ENCODE measurements around the gene TAPBP. TPM values are rescaled to one million over a fixed set of nuclear protein-coding genes. Genes with fewer than 3 reads are reported as not detected.
"Not testable (repeated sequence)": the region's sequence is repeated elsewhere in the genome, so short reads cannot be mapped to it uniquely, and the experiment has no call there.

Gene TAPBP
- total RNA-seq, 1 donor from 2014 or later, result 69.2 TPM

DNA sequence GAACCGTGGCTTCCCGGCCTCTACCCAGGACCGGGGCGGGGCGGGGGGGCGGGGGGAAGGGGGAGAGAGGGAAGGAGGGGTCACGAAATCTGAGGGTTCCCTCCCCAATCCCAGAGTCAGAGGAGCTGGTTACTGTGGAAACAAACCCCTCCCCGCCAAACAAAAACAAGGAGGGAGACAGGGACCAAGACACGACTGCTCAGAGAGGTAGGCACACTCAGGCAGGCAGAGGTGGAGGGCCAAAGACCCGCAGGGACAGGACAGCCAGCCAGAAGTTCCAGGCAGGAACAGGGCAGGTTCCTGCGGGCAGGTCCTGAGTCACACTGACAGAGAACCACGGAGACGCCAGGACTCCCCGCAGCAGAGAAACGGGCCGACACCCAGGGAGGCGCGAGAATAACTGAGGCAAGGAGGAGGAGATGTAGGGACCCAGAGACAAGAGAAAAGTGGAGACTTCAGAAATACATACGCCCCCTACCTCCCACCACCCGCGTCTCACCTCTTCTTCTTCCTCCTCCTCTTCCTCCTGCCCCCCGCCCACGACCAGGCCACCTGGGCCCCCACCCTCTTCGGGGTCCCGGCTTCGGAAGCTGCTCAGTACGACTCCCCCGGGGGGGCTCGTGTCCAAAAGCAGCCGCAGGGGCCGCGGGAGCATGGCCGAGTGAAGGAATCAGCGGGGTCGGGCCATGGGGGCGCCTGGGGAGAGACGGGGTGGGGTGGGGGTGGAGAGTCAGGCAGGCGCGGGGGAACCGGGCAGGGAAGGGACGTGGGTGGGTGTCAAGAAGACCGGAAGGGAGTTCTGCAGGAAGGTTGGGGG, 15.7 kb downstream of the TAPBP start:
- DNase-seq (ENCODE audit: low read depth), result peak; percentile 82

GRCh38 chr6:33297406-33297955, 16.4 kb downstream of the TAPBP start:
- no peak for DNase-seq (ENCODE audit: low read depth)

DNA sequence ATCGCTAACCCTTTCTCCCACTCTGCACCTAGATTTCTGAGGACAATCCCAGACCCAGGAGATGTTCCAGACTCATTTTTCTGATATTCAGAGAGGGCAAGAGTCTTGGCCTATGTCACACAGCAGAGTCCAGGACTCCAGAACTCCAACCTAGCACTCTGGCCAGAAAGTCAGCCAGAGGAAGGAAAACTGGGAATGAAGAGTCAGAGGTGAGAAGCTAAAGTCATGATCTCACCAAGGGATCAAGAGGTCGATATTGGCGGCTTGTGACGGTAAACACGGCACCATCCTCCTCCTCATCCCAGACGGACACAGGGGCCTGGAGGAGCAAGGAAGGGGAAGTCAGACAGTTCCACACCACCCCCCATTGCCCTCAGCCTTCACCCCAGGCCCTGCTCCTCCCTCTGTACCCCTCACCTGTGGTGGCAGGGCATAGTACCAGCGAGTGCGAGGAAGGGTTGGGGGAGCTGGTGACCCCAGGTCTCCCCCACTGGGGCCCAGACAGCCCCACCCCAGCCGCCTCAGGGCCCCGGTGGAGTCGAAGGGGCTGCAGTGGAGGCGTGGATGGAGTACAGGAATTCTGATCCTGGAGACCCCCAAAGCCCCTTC, 17.0 kb downstream of the TAPBP start:
- no peak for DNase-seq (ENCODE audit: low read depth)

- no peak for DNase-seq (ENCODE audit: low read depth)
Observed at GRCh38 chr6:33295621-33296369, 18.1 kb downstream of the TAPBP start.

DNA sequence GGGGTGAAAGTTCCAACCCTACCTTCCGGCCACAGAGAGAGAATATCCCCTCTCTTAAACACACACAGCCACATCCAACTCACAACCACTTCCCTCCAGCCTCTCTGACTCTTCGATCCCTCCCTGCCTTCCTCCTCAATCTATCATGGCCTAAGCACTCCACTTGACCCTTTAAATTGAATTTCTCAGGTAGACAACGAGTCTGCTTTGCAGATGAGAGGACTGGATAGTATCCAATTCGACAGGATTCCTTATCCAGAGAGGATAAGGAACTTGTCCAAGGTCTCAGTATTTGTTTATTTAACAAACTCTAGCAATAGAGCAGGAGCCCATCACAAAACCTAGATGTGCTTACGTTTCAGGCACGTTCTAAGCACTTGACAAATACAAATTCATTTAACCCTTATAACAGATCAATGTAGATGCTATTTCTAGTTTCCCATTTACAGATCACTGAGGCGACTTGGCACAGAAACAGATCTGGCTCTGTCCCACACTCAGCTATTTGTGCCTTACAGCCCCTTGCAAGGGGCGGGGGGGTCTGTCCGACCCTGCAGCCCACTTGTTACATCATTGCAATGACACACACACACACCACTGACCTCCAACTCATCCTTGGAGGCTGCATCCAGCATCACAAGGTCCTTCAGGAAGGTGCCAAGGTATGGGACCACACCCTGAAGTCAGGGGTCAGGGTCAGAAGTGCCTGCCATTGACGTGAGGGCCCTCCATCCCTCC, 19.6 kb downstream of the TAPBP start:
- DNase-seq (ENCODE audit: low read depth), result no peak

DNA sequence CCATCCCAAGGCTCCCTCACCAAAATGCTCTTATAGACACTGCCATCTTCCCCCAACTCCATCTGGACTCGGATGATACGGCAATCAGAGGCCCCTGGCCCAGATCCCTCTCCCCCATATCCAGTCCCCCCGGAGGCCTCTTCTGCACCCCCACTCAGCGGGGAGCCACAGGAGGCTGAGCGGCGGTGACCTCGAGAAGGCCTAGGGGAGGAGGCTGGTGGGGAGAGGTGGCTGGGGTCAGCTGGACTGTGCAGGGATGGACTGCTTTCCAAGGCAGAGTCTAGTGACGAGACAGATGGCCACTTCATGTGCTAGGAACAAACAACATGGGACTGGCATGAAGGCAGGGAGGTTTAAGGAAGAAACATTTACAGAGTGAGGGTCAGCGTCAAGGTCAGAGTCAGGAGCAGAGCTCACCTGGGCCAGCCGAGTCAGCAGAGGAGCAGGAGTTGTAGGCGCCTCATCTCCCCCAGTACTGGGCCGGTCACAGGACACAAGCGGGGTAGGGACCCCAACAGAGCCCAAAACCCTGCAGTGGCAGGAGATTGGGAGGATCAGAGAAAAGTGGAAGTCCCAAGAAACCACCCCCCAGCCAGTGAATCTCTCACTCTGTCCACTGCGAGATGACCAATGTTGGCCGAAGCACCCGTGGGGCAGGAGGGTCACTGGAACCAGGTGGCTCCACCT, 20.7 kb downstream of the TAPBP start:
- DNase-seq (ENCODE audit: low read depth), result no peak

DNA sequence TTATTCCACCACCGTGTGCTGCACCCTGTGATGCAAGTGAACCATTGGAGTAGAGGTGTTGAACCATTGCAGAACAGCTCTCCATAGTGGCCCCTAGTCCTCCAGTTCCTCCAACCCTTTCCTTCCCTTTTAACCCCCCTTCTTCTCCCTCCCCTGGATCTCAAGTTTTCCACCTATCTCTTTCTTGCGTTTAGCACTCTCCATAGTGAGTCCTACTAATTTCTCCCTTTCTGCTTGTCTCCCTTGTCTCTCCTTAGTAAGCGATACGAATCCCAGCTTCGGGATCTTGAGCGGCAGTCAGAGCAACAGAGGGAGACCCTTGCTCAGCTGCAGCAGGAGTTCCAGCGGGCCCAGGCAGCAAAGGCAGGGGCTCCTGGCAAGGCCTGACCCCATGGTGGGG, 23.4 kb downstream of the TAPBP start:
- no peak for DNase-seq (ENCODE audit: low read depth)

- DNase-seq (ENCODE audit: low read depth), result no peak
Observed at GRCh38 chr6:33289784-33290315, 24.0 kb downstream of the TAPBP start.

- DNase-seq (ENCODE audit: low read depth), result peak; percentile 94
Observed at GRCh38 chr6:33288921-33289783, 24.7 kb downstream of the TAPBP start, which contains the start of the genes PFDN6 and WDR46. Gene PFDN6 (plus strand): TSS chr6:33289601. CDS start chr6:33289857, 256 bp downstream. Gene WDR46 (minus strand): TSS chr6:33289239. CDS start chr6:33289170, 69 bp downstream.

- no peak for DNase-seq (ENCODE audit: low read depth)
Observed at GRCh38 chr6:33288141-33288920, 25.5 kb downstream of the TAPBP start.

DNA sequence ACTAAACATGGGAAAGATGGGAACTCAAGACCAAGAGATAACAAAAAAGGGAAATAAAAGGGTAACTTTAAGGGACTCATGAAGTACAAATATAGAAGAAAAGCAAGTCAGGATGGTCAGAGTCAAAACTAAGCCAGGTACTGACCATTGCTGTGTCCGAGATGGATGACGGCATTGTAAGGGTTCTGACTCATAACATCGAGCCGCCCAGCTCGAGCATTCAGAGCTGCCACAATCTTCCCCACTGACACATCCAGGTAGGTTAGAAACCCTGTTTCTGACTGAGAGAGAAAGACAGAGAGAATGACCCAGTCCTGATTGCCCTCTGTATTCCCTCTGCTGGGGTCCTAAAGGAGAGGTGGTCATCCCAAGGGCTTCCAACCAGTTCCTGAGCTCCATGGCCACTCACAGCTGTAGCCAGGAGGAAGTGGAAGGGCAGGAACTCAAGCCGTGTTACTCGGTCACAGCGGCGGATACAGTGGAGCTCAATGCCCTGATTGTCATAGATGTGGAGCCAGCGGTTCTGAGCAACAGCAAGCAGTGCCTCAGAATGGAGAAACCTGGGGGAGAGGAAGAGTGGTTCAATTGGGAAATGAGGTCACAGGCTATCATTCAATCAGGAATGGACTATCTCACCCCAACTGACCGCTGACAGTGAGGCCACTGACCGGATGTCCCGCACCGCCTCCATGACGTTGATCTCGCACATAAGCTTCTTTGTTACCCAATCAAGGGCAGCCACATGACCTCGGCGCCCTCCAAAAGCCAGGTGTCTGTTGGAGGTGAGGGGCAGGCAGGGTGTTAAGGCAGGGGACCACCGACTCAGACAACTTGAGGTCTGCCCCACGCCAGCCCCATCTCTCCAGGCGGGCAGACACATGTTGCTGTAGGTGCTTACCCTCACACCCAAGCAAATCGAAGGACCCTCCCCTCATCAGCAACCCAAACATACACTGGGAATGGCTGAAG, 26.6 kb downstream of the TAPBP start:
- no peak for DNase-seq (ENCODE audit: low read depth)

DNA sequence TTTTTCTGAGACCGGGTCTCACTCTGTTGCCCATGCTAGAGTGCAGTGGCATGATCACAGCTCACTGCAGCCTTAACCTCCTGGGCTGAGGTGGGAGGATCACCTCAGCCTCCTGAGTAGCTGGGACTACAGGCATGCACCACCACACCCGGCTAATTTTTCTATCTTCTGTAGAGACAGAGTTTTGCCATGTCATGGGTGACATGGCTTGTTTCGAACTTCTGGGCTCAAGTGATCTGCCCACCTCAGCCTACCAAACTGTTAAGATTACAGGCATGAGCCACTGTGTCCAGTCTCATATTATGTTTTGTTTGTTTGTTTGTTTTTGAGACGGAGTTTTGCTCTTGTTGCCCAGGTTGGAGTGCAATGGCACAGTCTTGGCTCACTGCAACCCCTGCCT, 28.7 kb downstream of the TAPBP start:
- not testable (repeated sequence) for DNase-seq (ENCODE audit: low read depth)

GRCh38 chr6:33280539-33280938, 33.3 kb downstream of the TAPBP start:
- DNase-seq (ENCODE audit: low read depth), result no peak

DNA sequence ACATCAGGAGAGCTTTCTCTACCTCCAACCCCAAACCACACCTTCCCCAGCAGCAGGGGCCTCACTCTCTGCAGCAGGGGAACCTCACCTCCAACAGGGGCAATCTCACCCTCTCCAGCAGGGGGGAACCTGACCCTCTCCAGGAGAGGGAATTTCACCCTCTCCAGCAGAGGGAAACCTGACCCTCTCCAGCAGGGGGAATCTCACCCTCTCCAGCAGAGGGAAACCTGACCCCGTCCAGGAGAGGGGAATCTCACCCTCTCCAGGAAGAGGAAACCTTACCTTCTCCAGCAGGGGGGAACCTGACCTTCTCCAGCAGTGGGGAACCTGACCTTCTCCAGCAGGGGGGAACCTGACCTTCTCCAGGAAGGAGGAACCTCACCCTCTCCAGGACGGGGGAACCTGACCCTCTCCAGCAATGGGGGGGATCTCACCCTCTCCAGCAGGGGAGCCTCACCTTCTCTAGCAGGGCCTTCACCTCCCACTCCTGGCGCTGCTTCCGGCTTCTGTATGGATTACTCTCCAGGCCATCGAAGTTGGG, 33.8 kb downstream of the TAPBP start:
- peak; percentile 34 for DNase-seq (ENCODE audit: low read depth)

DNA sequence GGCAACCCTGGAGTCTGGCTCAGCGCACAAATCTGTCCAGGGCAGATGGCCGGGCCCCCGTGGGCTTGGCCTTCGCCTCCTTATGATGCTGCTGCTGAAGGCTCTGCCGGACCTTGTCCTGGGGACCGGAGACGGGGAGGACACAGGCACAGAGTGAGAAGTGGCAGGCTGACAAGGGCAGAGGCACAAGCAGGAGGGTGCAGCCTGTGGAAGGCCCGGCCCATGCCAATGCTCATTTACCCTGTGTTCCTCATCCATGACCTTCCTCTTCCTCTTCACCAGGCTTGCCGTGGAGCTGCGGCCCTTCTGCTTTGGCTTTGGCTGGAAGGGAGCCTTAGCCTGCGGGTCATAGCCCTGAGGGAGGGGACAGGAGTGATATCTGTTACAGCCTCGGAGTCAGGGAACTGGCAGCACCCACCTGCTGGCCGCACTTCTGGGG, 34.6 kb downstream of the TAPBP start:
- no peak for DNase-seq (ENCODE audit: low read depth)

- DNase-seq (ENCODE audit: low read depth), result no peak
Observed at GRCh38 chr6:33278810-33279209, 35.1 kb downstream of the TAPBP start.

GRCh38 chr6:33278392-33278741, 35.5 kb downstream of the TAPBP start:
- DNase-seq (ENCODE audit: low read depth), result no peak

All from myocyte (in vitro differentiated cells).